HG03135 (cell line): ENCODE measurements around the gene RAD51D.
A peak's percentile ranks its signal among the peaks of the same experiment; 100 is the strongest.
"Not testable (repeated sequence)": the region's sequence is repeated elsewhere in the genome, so short reads cannot be mapped to it uniquely, and the experiment has no call there.

Experiments used
- ATAC-seq: cut with Tn5 transposase; IDR thresholded peaks from one replicate; pipeline ENCODE4 v1.9.1; 2021; ENCODE audit warnings: mild to moderate bottlenecking, moderate library complexity; ENCODE audit not compliant: unreplicated experiment

The RAD51D gene

DNA sequence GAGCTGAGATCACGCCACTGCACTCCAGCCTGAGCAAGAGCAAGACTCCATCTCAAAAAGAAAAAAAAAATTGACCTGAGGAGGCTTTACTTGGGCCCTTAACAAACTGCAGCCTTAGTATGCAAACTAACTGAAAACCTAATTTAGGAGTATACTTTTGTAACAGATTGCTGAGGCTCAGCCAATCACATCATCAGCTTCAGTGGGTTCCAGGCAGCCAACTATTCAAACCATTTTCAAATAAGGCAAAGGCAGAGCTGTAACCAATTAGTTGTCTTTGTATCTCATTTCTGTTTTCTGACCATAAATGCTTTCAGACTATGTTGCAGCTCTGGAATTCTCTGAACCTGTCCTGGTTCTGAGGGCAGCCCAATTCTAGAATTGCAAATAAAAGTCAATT lies 23.9 kb downstream of the RAD51D start:
- ATAC-seq, result no peak

DNA sequence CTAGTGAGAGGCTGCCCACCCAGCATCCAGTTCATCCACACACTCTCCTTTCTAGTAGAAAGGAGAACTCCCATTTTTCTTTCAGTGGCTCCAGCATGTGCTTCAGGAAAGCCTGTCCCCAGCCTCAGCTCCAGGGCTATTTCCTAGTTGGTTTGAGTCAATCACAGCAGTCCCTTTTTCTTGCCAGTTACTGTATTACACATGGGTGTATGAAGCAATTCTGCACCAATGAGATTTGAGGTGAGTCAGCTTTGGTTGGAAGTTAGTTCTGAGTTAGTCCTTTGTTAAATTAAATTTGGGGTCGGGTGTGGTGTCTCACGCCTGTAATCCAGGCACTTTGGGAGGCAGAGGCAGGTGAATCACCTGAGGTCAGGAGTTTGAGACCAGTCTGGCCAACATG lies 24.8 kb downstream of the RAD51D start:
- no peak for ATAC-seq

DNA sequence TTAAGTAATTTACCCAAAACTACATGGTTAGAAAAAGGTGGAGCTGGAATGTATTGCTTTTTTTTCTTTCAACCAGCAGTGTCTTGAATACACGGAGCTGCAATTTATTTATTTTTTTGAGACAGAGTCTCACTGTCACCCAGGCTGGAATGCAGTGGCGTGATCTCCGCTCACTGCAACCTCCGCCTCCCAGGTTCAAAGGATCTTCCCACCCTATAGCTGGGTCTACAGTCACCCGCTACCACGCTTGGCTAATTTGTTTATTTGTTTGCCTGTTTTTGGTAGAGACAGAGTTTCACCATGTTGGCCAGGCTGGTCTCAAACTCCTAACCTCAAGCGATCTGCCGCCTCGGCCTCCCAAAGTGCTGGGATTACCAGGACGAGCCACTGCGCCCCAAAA lies 29.0 kb downstream of the RAD51D start:
- not testable (repeated sequence) for ATAC-seq

DNA sequence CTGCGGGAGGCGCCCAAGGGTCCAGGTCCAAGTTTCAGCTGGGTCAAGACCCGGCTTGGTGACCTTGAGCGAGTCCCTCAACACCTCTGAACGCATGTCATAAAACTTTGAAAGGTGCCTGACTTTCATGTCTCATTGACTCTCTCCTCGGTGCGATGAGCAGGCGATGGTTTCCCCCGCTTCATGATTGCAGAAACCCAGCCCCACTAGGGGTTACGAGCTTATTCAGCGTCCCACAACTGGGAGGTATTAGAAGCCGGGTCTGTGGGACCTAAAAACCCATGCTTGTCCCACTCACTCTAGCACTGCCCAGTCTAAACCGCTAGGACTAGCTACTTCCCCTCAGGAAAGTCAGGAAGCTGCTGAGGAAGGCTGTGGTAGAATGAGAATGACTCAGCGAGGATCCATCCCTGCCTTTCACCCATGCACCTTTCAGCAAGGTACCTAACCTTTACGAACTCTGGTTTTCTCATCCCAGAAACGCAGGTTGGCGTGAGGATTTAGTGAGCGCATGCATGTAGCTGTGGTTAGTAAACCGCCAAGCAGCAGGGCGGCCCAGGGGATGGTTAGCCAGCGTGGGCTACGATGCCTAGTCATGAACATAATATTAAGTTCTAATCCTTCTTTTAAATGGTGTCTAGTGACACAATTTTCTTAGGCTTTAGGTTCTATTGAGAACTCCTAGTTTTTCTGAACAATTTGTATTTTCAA lies 29.9 kb downstream of the RAD51D start:
- ATAC-seq, result peak; percentile 26

DNA sequence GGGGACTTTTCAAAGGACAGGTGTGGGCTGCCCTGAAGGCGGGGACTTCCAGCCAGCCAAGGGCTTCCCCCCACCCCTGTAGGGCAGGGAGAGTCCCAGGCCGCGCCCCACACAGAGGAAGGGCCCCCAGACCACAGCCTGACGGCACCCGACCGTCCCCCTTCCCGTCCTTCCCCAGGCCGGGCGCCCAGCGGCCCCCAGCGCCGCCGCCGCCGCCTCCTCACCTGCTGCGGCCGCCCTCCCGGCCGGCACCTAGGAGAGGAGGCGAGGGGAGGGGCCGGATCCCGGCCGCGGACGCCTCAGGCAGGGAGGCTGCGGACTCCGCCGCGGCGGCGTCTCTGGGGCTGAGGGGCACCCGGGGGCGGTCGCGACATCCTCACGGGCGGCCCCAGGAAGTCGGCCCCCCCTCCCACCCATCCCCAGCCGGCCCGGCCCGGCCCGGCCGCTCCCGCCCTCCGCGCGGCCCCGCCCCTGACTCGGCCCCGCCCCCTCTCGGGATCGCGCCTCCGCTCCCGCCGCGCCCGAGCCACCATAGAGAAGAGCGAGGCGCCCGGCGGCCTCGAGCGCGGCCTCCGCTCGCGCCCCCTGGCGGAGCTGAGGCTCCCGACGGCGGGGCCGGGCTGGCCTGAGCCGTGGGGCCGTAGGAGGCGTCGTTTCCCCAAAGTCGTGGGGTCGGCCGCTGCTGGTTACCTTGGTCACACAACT lies 30.6 kb downstream of the RAD51D start:
- peak; percentile 80 for ATAC-seq

DNA sequence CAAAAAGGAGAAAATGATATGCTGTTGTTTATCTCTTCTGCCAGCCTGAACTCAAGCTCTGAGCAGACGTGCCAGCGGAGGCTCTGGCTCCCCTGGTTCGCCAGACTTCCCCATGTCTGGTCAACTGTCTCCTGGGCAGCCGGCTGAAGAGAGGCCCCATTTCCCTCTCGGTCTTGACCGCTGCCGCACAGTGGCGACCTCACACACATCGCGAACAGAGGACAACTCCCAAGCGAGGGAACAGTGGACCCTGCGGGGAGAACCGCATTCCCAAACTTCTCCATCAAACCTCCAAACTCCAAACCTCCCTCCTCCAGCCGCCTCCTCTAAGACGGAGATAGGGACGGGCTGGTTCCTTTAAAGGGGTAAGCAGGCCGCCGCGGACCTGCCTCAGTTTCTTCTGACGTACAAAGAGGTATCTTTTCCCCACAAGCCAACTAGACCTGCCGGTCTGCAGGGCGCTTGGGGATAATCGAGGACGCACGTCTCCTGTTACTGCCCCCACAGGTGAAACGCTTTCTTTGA lies 31.2 kb downstream of the RAD51D start:
- peak; percentile 3 for ATAC-seq

DNA sequence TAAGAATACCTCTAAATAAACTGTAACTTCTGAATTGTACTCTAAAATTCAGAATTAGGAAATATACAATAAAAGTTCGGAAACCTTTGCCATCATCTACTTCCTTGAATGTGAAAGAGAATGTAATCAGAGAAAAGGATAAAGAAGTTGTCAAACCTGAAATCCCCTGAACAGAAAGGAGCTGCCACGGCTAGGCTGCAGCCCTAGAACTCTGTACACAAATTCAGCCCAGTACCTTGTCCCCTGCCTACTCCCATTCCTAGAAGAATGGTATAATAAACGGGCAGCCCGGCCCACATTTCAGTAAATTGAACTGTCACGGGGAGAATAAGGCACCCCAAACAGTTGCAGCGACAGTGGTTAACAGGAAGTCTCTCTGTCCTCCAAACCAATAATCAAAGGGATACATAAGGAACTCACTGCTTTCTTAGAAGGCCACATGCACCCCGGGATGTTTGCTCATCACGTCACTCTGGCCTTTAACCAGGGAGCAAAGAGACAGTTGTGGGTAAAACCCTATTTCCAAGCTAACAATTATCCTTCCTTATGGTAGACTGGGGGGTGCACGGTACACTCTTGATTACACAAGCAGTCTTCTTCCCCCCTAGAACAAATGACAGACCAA lies 31.8 kb downstream of the RAD51D start:
- no peak for ATAC-seq

DNA sequence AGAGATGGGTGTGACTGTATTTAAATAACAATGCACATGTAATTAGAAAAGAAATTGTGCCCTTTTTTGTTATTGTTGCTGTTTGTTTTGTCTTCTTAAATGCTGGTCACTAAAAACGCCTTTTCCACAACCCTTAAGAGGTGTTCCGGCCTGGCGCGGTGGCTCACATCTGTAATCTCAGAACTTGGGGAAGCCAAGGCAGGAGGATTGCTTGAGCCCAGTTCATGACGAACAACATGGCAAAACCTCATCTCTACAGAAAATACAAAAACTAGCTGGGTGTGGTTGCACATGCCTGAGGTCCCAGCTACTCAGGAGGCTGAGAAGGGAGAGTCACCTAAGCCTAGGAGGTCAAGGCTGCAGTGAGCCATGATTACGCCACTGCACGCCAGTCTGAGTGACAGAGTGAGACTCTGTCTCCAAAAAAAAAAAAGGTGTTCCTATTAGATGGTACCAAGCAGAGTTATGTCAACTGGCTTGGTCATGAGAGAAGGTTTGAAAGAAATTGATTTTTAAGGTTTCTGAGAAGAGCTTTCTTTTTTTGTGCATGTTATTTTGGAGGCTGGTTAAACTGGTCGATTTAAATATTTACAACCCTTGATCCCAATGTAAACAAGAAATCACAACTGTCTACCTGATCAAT lies 32.6 kb downstream of the RAD51D start:
- no peak for ATAC-seq

DNA sequence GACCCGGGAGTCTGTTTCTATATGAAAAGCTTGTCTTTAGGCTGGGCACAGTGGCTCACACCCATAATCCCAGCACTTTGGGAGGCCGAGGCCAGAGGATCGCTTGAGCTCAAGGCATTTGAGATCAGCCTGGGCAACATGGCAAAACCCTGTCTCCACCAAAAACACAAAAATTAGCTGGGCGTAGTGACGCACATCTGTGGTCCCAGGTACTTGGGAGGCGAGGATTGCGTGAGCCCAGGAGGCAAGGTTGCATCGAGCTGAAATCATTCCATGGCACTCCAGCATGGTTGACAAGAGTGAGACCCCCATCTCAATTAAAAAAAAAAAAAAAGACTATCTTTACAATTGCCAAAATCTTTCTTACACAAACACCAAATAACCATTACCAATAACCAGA lies 33.5 kb downstream of the RAD51D start:
- no peak for ATAC-seq

DNA sequence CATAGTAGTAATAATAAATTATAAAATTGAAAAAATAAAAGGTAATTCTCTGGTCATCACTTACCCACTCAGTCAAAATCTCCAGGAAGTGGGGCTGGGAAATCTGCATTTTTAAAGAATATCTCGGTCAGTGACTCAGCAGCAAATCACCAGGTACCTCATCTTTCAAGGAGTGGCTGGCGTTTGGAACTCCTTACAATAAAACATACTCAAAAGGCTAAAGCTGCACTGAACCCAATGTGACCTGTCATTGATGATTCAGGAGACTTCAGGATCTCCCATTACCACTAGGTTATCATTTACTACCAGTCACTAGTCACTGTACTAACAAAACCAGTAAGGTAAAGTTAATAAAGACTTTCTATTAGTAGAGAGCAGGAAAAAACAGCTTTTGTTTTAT lies 34.7 kb downstream of the RAD51D start:
- no peak for ATAC-seq

DNA sequence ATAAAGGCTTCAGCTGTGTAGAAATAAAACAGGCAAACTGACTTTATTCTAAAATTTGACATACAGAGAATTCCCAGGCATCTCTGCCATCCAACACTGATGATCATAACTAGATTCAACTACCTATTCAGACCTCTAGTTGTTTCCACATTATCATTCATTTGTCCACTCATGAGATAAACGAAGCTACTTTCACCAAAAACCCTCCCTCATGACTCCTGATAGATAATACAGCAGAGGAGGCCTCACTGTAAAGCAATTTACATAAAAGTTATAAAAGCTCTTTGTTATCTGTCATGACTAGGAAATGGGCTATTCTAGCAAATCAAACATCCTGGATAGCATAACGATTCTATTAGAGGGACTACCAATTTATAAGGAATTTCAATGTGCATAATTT lies 36.6 kb downstream of the RAD51D start:
- no peak for ATAC-seq

DNA sequence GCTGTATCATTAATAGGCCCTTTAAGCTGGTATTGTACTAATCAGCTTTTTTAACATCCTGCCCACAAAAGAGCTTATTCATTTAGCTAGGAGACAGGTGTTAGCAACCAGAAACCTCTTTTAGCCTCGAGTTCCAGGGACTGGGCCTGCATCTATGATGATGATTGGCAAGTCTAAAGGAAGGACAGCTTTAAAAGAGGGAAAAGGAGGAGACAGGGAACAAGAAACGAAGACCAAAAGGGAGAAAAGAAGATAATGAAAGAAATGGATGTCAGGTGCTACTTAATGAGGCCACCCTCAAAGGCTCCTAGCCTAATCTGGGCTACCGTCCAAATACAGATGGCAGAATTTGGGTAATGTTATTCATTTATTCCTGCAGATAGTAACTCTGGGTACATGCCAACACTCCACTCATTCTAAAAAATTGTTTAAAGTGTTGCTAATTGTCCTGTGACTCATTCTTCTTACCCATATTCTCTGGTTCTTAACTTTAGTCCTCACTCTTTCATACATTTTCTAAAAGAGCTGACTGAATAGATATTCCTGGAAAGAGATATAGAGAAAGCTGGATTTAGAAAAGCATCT lies 37.5 kb downstream of the RAD51D start:
- no peak for ATAC-seq

DNA sequence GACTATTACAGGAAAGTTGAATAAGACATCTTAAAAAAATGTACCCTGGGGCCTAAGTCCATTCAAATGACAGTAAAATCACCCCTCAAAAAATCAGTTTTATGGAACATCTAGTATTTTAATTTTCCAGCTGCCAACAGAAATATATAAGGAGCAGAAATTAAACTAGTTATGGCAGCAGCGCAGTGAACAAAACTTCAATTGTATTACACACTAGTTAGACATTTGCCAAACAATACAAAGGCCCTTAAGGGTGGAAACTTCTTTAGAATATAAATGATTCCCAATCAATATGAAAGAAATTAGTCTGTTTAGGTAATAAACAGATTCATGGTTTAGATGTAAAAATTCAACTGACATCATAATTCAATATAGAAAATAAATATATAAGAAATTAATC lies 38.0 kb downstream of the RAD51D start:
- ATAC-seq, result no peak

DNA sequence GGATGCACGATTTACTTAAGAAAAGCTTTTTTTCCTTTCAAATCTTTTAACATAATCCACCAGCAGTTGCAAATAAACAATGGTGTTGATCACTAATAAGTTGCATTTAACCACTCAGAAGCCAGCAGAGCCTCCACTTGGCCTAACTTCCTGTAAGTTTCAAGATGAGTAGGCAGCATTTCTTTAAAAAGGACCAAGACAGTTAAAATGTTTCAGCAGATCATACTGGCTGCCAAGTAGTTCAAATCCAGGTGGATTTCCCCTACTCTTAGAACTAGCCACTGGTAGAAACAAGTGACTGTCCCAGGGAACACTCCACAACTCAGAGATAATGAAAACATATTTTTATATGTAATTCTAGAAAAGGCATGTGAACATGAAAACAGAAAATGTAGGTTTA lies 39.1 kb downstream of the RAD51D start:
- no peak for ATAC-seq

DNA sequence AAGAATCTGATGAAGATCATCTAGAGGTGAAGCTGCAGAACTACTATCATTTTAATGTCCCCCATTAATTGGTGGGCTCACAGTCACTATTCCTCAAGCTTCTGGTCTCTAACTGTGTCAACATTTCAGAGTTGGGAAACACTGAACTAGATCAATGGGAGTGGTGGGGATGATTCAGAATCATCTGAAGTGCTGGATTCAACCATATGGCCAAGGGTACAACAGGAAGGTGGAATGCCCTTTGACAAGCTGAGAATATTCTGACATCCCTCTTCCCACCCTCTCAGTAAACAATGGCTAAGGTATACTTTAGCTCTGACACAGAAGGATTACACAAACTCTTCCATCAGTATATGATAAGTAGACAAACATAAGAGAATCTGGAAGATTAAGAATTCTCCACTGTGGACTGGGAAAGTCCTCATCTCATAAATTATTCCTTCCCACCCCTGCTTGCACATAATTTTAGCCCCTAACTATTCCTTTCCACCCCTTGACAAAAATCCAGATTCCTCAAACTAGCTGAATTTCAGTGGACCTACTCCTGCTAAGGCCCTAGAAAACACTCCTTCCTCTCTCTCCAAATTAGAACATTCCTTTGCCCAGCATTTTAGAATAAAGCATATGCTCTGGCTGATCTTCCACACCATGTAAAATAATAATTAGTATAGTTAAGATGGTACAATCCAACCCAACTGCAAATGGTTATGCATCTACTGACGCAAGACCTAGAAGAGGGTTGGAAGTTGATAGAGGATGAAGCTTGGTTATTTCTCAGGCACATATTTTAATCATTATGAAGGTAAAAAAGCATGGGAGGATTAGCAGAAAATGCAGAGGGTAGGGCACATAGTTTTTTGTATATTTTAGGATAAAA lies 39.9 kb downstream of the RAD51D start:
- no peak for ATAC-seq

DNA sequence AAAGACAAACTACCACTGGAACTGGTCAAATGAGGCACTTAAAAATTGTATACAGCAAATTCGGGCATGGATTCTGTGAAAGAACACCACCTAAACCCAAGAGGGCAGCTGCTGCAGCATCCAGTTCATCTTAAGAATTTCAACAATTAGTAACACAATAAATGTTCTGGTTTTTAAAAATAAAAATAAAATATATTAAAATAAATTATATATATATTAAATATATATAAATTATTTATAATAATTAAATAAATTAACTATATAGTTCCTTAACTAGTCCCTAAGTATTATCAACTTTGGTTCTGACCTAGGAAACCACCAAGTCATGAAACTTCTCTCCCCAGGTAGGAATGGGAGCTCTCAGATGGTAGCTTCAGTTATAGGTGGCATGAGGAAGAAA lies 42.8 kb downstream of the RAD51D start:
- no peak for ATAC-seq

DNA sequence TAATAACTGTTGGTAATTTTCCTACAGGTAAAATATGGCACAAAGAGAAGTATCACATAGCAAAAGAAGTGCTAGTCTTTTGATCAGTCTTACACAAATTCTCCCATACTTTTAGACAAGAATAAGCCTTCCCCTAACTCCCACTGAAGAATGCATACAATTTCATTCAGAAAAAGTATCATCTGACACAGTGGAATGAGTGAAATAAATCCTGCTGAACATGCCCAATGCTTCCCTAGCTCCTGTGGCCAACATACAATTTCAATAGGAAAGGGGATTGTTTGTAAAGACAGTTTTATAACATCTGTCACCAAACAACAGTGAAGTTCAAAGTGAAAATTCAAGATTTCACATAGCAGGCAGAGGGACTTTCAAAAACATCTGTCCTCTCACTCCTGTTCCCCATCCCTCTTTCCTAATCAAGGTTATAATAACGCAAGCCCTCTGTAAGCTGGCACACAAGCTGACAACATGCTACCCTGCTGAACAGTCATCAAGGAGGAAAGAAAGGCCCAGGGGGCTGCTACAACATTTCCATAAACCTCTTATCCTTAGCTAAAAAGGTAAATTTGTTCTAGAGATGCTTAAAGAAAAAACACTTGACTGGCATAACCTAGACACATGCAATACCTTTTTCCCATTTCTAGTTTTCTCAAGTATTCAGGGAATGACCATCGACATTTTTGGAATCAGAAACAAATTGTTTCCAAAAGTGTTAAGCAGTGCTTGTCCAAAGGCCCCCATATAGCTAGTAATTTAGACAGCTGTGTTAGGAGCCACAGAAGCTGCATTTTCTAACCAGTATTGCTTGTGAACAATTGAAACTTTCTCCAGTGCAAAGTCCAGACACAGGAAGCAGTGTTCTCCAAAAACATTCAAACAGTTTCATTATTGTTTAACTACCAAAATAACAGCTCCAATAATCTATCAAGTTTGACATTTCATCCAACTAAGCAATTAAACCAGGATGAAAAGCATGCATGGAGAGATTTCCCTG lies 44.7 kb downstream of the RAD51D start:
- no peak for ATAC-seq

DNA sequence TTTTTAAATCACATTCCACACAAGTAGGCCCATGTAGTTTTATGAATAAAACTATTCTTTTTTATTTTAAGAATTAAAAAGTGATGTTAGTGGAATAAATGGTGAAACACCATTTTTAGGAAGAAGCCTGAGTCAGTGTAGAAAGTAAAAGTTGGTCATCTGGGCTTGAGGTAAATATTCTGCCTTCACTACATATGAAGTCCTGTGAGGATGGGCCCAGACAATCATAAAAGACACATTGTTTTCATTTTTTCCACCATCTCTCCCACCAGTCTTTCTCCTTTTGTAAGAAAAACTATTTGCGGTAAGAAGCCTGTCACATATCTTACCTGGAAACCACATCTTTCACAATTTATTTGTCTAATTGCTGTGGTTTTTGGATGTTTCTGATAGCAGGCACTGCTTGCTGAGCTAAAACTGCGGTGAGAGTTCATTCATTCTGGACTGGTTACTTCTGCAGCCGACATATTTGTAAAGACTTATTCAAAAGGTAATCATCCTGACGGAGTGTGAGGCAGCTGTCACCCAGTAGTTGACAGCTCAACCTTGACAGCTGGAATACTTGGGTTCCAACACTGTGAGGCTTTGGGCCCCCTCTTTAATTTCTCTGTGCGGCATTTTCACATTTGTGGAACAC lies 45.6 kb downstream of the RAD51D start:
- no peak for ATAC-seq
